Activated B cell treated with CpG ODN at 0.5 μM for 24 hours (primary cell): ENCODE results near the gene MAML2. TPM values are rescaled to one million over a fixed set of nuclear protein-coding genes. Genes with fewer than 3 reads are reported as not detected.
A peak's percentile ranks its signal among the peaks of the same experiment; 100 is the strongest.

Experiments
- ATAC-seq: fragments of 200-7000 bp; cut with Tn5 transposase; one replicate; pipeline ENCODE4 v1.10.0; 2021; ENCODE audit warnings: low read depth, mild to moderate bottlenecking, moderate library complexity
- CTCF ChIA-PET: fragments of 350-600 bp; sonication (Branson Sonifier 250); formaldehyde crosslinking; loops from one replicate; lab custom pipeline; 2021; ENCODE audit warnings: antibody characterized with exemption; lab: Charles Lee
- POLR2A ChIA-PET: fragments of 350-600 bp; sonication (Branson Sonifier 250); formaldehyde crosslinking; loops from one replicate; lab custom pipeline; 2021; ENCODE audit warnings: antibody characterized with exemption; lab: Charles Lee
- DNase-seq: peaks from one replicate; pipeline ENCODE4 v3.0.0; 2022
- H3K27ac Mint-ChIP-seq: one replicate; pipeline ENCODE4 v1.8.0; 2020; ENCODE audit warnings: mixed read lengths
- H3K27me3 Mint-ChIP-seq: one replicate; pipeline ENCODE4 v1.8.0; 2021; ENCODE audit warnings: mixed read lengths
- H3K36me3 Mint-ChIP-seq: one replicate; pipeline ENCODE4 v1.8.0; 2021; ENCODE audit warnings: low read depth, mixed read lengths
- H3K4me1 Mint-ChIP-seq: one replicate; pipeline ENCODE4 v1.8.0; 2021; ENCODE audit warnings: mixed read lengths
- H3K4me3 Mint-ChIP-seq: one replicate; pipeline ENCODE4 v1.8.0; 2020; ENCODE audit warnings: mild to moderate bottlenecking, mixed read lengths
- H3K9me3 Mint-ChIP-seq: one replicate; pipeline ENCODE4 v1.8.0; 2020; ENCODE audit warnings: mixed read lengths
- CTCF ChIP-seq: fragments of 200-600 bp; IDR thresholded peaks from one replicate; pipeline ENCODE4 v1.8.0; 2022; ENCODE audit warnings: antibody characterized with exemption, mild to moderate bottlenecking
- intact Hi-C: fragments of 100-400 bp; cut with micrococcal nuclease; formaldehyde crosslinking; loops from one replicate; pipeline ENCODE4 v1.15.1; 2024
- total RNA-seq: library from RNA; stranded (reverse); gene quantifications from 2 replicates; pipeline ENCODE4 v1.2.3, GENCODE V29; 2022

The MAML2 gene
- total RNA-seq, 1 donor from 2014 or later, result 24.8 TPM

GRCh38 chr11:96335388-96335787 lies 7.6 kb downstream of the MAML2 start:
- Mint-ChIP-seq H3K9me3 (no peaks in the 10 kb centered on the region), H3K27ac (peak overlapping the region; percentile 2), H3K4me3 (no peak overlapping the region), H3K36me3 (peaks cover 17% of the 10 kb centered on the region), H3K4me1 (peaks cover 75% of the 10 kb centered on the region), H3K27me3 (no peaks in the 10 kb centered on the region)
- TF ChIP-seq CTCF, result no peak
- POLR2A ChIA-PET, result interaction anchor here (0.5 to 1.3 kb wide), 2 partner anchors 68 to 259 kb away, joined by 3 to 4 read pairs; no protein-coding TSS in a partner anchor
- intact Hi-C loops, result no loop called here
- CTCF ChIA-PET, result interaction anchor here (1.0 to 1.8 kb wide), 4 partner anchors 8 to 245 kb away, joined by 3 to 4 read pairs (median 4); partner anchors contain the start of gene MAML2
- ATAC-seq (no peak), DNase-seq (no peak)

GRCh38 chr11:96334219-96334618 lies 8.8 kb downstream of the MAML2 start:
- no peak overlapping the region for H3K4me3 Mint-ChIP-seq

GRCh38 chr11:96333191-96333719 lies 9.7 kb downstream of the MAML2 start:
- H3K9me3 Mint-ChIP-seq, result no peaks in the 10 kb centered on the region
- DNase-seq (no peak), ATAC-seq (no peak)
- H3K27ac Mint-ChIP-seq, result no peak overlapping the region
- no peak overlapping the region for H3K4me3 Mint-ChIP-seq
- POLR2A ChIA-PET, result no interaction called here
- intact Hi-C loops, result no loop called here
- CTCF ChIA-PET, result no interaction called here
- no peak for TF ChIP-seq CTCF
- H3K27me3 Mint-ChIP-seq, result no peaks in the 10 kb centered on the region
- H3K36me3 Mint-ChIP-seq, result peaks cover 25% of the 10 kb centered on the region
- peaks cover 61% of the 10 kb centered on the region for H3K4me1 Mint-ChIP-seq

More at GRCh38 chr11:96334219-96334618, 8.8 kb downstream of the MAML2 start:
- Mint-ChIP-seq H3K4me1 (peaks cover 70% of the 10 kb centered on the region), H3K9me3 (no peaks in the 10 kb centered on the region), H3K27ac (no peak overlapping the region), H3K27me3 (no peaks in the 10 kb centered on the region), H3K36me3 (peaks cover 24% of the 10 kb centered on the region)
- no peak for TF ChIP-seq CTCF
- DNase-seq (no peak), ATAC-seq (no peak)
- ChIA-PET POLR2A (interaction anchor here (0.6 kb wide), 1 partner anchor 218 kb away, joined by 3 read pairs; no protein-coding TSS in a partner anchor), CTCF (interaction anchor here (1.8 kb wide), 1 partner anchor 9 kb away, joined by 4 read pairs; the partner anchor contains the start of gene MAML2)
- intact Hi-C loops, result no loop called here

- intact Hi-C loops, result no loop called here
- Mint-ChIP-seq H3K36me3 (peaks cover 24% of the 10 kb centered on the region), H3K4me1 (peaks cover 51% of the 10 kb centered on the region), H3K9me3 (no peaks in the 10 kb centered on the region), H3K27ac (no peak overlapping the region), H3K27me3 (no peaks in the 10 kb centered on the region), H3K4me3 (no peak overlapping the region)
- POLR2A ChIA-PET, result interaction anchor here (0.6 kb wide), 1 partner anchor 18 kb away, joined by 3 read pairs; no protein-coding TSS in a partner anchor
- ATAC-seq (no peak), DNase-seq (no peak)
- TF ChIP-seq CTCF, result no peak
- CTCF ChIA-PET, result interaction anchor here (1.5 kb wide), 1 partner anchor 11 kb away, joined by 7 read pairs; the partner anchor contains the start of gene MAML2
Measured at GRCh38 chr11:96332126-96332771, 10.7 kb downstream of the MAML2 start.

GRCh38 chr11:96331699-96332116 lies 11.3 kb downstream of the MAML2 start:
- H3K27ac Mint-ChIP-seq, result no peak overlapping the region
- H3K4me3 Mint-ChIP-seq, result no peak overlapping the region
- no peaks in the 10 kb centered on the region for H3K9me3 Mint-ChIP-seq
- ATAC-seq (peak; percentile 40), DNase-seq (no peak)
- TF ChIP-seq CTCF, result no peak
- intact Hi-C loops, result no loop called here
- peaks cover 47% of the 10 kb centered on the region for H3K4me1 Mint-ChIP-seq
- POLR2A ChIA-PET, result interaction anchor here (0.6 kb wide), 1 partner anchor 17 kb away, joined by 3 read pairs; no protein-coding TSS in a partner anchor
- CTCF ChIA-PET, result interaction anchor here (1.5 kb wide), 1 partner anchor 12 kb away, joined by 7 read pairs; the partner anchor contains the start of gene MAML2
- H3K36me3 Mint-ChIP-seq, result peaks cover 24% of the 10 kb centered on the region
- no peaks in the 10 kb centered on the region for H3K27me3 Mint-ChIP-seq
